ENCODE measurements around the gene CENPP.

DNA sequence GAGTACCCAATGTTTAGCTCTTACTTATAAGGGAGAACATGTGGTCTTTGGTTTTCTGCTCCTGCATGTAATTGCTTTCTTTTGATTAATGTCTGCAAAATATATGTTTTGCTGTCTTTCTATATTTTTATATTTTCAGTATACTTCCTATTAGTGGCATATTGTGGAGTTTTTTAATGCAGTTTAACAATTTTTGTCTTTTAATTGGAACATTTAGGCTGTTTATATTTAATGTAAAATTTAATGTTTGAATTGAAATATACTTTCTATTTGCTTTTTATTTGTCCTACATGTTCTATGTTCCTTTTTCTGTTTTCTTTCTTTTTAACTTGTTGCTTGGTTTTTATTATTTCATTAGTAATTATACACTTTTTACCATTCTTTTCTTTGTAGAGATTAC, 205.1 kb downstream of the CENPP start:
- TF ChIP-seq, protein P1, sequence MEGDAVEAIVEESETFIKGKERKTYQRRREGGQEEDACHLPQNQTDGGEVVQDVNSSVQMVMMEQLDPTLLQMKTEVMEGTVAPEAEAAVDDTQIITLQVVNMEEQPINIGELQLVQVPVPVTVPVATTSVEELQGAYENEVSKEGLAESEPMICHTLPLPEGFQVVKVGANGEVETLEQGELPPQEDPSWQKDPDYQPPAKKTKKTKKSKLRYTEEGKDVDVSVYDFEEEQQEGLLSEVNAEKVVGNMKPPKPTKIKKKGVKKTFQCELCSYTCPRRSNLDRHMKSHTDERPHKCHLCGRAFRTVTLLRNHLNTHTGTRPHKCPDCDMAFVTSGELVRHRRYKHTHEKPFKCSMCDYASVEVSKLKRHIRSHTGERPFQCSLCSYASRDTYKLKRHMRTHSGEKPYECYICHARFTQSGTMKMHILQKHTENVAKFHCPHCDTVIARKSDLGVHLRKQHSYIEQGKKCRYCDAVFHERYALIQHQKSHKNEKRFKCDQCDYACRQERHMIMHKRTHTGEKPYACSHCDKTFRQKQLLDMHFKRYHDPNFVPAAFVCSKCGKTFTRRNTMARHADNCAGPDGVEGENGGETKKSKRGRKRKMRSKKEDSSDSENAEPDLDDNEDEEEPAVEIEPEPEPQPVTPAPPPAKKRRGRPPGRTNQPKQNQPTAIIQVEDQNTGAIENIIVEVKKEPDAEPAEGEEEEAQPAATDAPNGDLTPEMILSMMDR (IDR thresholded peaks at IDR 0.05), result no peak
- TF ChIP-seq POLR2A (IDR thresholded peaks at IDR 0.05), result no peak

Data from thyroid gland (tissue), 4 donors.